B cell (primary cell): ENCODE results near the gene APOL2.
"Not testable (repeated sequence)": the region's sequence is repeated elsewhere in the genome, so short reads cannot be mapped to it uniquely, and the experiment has no call there.

Experiments used
- EZH2 ChIP-seq: IDR thresholded peaks from 2 replicates; pipeline ENCODE4 v1.6.1; 2012; ENCODE audit warnings: borderline replicate concordance, low read depth, mild to moderate bottlenecking, moderate library complexity, low read length; ENCODE audit not compliant: insufficient read depth, poor library complexity, severe bottlenecking
- TF ChIP-seq, protein P1 (sequence below): fragments of 200-600 bp; IDR thresholded peaks from one replicate; pipeline ENCODE4 v1.8.0; 2022; ENCODE audit warnings: antibody characterized with exemption, mild to moderate bottlenecking

DNA sequence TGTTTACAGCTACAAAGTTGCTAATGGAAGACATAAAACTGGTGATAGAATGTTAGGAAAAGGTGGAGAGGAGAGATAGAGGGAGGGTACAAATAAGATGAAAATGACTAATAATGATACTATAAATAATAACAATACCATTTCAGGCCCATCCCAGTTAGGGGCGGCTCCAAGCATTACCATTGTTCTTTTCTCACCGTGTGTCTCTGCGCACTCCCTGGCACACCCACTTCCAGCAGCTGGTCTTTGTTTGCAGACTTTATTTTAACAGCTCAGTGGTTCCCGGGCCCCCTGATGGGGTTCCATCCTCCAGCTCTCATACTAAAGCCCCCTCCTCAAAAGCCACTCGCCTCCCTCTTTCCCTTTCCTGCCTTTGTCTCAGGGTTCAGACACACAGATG is 38.3 kb downstream of the APOL2 start:
- TF ChIP-seq, protein P1, sequence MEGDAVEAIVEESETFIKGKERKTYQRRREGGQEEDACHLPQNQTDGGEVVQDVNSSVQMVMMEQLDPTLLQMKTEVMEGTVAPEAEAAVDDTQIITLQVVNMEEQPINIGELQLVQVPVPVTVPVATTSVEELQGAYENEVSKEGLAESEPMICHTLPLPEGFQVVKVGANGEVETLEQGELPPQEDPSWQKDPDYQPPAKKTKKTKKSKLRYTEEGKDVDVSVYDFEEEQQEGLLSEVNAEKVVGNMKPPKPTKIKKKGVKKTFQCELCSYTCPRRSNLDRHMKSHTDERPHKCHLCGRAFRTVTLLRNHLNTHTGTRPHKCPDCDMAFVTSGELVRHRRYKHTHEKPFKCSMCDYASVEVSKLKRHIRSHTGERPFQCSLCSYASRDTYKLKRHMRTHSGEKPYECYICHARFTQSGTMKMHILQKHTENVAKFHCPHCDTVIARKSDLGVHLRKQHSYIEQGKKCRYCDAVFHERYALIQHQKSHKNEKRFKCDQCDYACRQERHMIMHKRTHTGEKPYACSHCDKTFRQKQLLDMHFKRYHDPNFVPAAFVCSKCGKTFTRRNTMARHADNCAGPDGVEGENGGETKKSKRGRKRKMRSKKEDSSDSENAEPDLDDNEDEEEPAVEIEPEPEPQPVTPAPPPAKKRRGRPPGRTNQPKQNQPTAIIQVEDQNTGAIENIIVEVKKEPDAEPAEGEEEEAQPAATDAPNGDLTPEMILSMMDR: not testable (repeated sequence)
- TF ChIP-seq EZH2: not testable (repeated sequence)
